HepG2 (cell line): ENCODE results near the gene IGLON5. TPM values are rescaled to one million over a fixed set of nuclear protein-coding genes. Genes with fewer than 3 reads are reported as not detected.

Experiments
- ATAC-seq: fragments of 200-7000 bp; cut with Tn5 transposase; 3 replicates; pipeline ENCODE4 v1.9.1; 2020; ENCODE audit warnings: mild to moderate bottlenecking, moderate library complexity
- BruUV-seq: library from RNA; stranded (reverse); fragments of 400-500 nt; replicated peaks from 2 replicates; lab custom pipeline; 2021; lab: Mats Ljungman, UMichigan
- CTCF ChIA-PET: fragments of 300-600 bp; formaldehyde crosslinking; extraction: SDS; loops from one replicate; lab custom pipeline; 2021; ENCODE audit warnings: low total read pairs, inconsistent platforms, low intra/inter-chr PET ratio; lab: Yijun Ruan, JAX
- POLR2A ChIA-PET: fragments of 350-600 bp; sonication (Branson Sonifier 250); formaldehyde crosslinking; loops from one replicate; lab custom pipeline; 2020; ENCODE audit warnings: antibody characterized with exemption, inconsistent platforms; lab: Yijun Ruan, JAX
- DNase-seq: peaks from one replicate; pipeline ENCODE4 v3.0.0-alpha.2; 2015; ENCODE audit warnings: low spot score
- FAIRE-seq: peaks from 3 replicates; lab custom pipeline; 2011; peaks lifted over from hg19 to GRCh38; lab: Jason Lieb, UNC
- H2AFZ ChIP-seq: one replicate; pipeline ENCODE4 v1.6.1; 2011; ENCODE audit warnings: low read length, inconsistent platforms
- H3K27ac ChIP-seq: fragments of 300-600 bp; 3 replicates; pipeline ENCODE4 v1.8.0; 2011; ENCODE audit warnings: mixed run types, mild to moderate bottlenecking, mixed read lengths, low read length, inconsistent platforms; ENCODE audit not compliant: insufficient read depth; ENCODE audit errors: extremely low read length
- H3K27me3 ChIP-seq, 2 experiments: fragments of 200-600 bp in 1 of 2; 2 replicates in 1 of 2; 3 replicates in 1 of 2; pipeline versions ENCODE4 v1.6.0 to v1.8.0; 2011; ENCODE audit warnings: low read length in 2 of 2, mild to moderate bottlenecking in 2 of 2, moderate library complexity in 2 of 2, inconsistent platforms in 1 of 2; ENCODE audit not compliant: insufficient read depth in 2 of 2, control insufficient read depth in 1 of 2
- H3K36me3 ChIP-seq, 2 experiments: fragments of 200-600 bp in 1 of 2; replicated peaks in 1 of 2; 2 replicates in 1 of 2; 3 replicates in 1 of 2; pipeline versions ENCODE4 v1.5.1 to v1.8.0; 2011; ENCODE audit warnings: low read length in 2 of 2, inconsistent platforms in 1 of 2; ENCODE audit not compliant: insufficient read depth in 2 of 2, control insufficient read depth in 1 of 2
- H3K4me1 ChIP-seq: 2 replicates; pipeline ENCODE4 v1.5.1; 2012; ENCODE audit warnings: low read length, inconsistent platforms; ENCODE audit not compliant: insufficient read depth
- H3K4me2 ChIP-seq: 2 replicates; pipeline ENCODE4 v1.6.0; 2011; ENCODE audit warnings: low read depth, low read length, inconsistent platforms
- H3K4me3 ChIP-seq, 3 experiments: fragments of 200-600 bp in 1 of 3; sonication (generic), shearing (Covaris generic) in 1 of 3; replicated peaks in 1 of 3; 2 replicates each; pipeline ENCODE4 v1.5.1; 2011 to 2016; ENCODE audit warnings: low read length in 3 of 3, inconsistent platforms in 2 of 3, low read depth in 2 of 3, mild to moderate bottlenecking in 2 of 3, control low read depth in 1 of 3, mixed read lengths in 1 of 3; ENCODE audit not compliant: insufficient read depth in 1 of 3
- H3K79me2 ChIP-seq: one replicate; pipeline ENCODE4 v1.6.1; 2011; ENCODE audit warnings: low read length, inconsistent platforms; ENCODE audit not compliant: insufficient read depth
- H3K9ac ChIP-seq: 2 replicates; pipeline ENCODE4 v1.6.0; 2011; ENCODE audit warnings: mild to moderate bottlenecking, low read depth, low read length, inconsistent platforms; ENCODE audit not compliant: insufficient read depth
- H3K9me3 ChIP-seq: 2 replicates; pipeline ENCODE4 v1.5.1; 2012; ENCODE audit warnings: mild to moderate bottlenecking, low read length
- H4K20me1 ChIP-seq: 2 replicates; pipeline ENCODE4 v1.6.0; 2011; ENCODE audit warnings: inconsistent platforms, mild to moderate bottlenecking, low read length, moderate library complexity; ENCODE audit not compliant: insufficient read depth
- EP300 ChIP-seq, 3 experiments: sonication (generic) in 1 of 3; formaldehyde crosslinking in 1 of 3; IDR thresholded peaks; 2 replicates each; pipeline versions ENCODE4 v1.5.1 to v1.6.1; 2011 to 2020; ENCODE audit warnings: low read depth in 2 of 3, low read length in 2 of 3, borderline replicate concordance in 1 of 3, improper control_type of control experiment in 1 of 3, mild to moderate bottlenecking in 1 of 3, missing genetic modification reagents in 1 of 3, moderate library complexity in 1 of 3
- ERF ChIP-seq: IDR thresholded peaks from 2 replicates; pipeline ENCODE4 v1.6.1; 2018; ENCODE audit warnings: missing biosample characterization, missing genetic modification reagents
- HES4 ChIP-seq: sonication (generic); formaldehyde crosslinking; IDR thresholded peaks from 2 replicates; pipeline ENCODE4 v1.9.0; 2021; ENCODE audit warnings: mild to moderate bottlenecking, missing genetic modification reagents, borderline replicate concordance
- YEATS2 ChIP-seq: sonication (generic); formaldehyde crosslinking; IDR thresholded peaks from 2 replicates; pipeline ENCODE4 v1.4.0; 2020; ENCODE audit warnings: missing genetic modification reagents, borderline replicate concordance
- ZBTB39 ChIP-seq: sonication (generic); formaldehyde crosslinking; IDR thresholded peaks from 2 replicates; pipeline ENCODE4 v1.5.0; 2020; ENCODE audit warnings: missing genetic modification reagents
- ZFP36 ChIP-seq: fragments of 150-350 bp; IDR thresholded peaks from 2 replicates; pipeline ENCODE4 v1.6.1; 2018; ENCODE audit warnings: borderline replicate concordance, low read length, low read depth; ENCODE audit not compliant: partially characterized antibody
- ZNF34 ChIP-seq: sonication (generic); formaldehyde crosslinking; IDR thresholded peaks from 2 replicates; pipeline ENCODE4 v1.4.0; 2020; ENCODE audit warnings: mild to moderate bottlenecking, missing genetic modification reagents, borderline replicate concordance
- ZNF512B ChIP-seq: sonication (generic); formaldehyde crosslinking; IDR thresholded peaks from 2 replicates; pipeline ENCODE4 v1.5.1; 2020; ENCODE audit warnings: missing genetic modification reagents, mild to moderate bottlenecking, borderline replicate concordance
- ZNF709 ChIP-seq: sonication (generic); formaldehyde crosslinking; IDR thresholded peaks from 2 replicates; pipeline ENCODE4 v1.5.0; 2020; ENCODE audit warnings: mild to moderate bottlenecking, missing genetic modification reagents
- WGBS: methylation state at CpG from one replicate; pipeline ENCODE4 v1.1.6; 2017; ENCODE audit warnings: low lambda C conversion rate; 5-methylcytosine and 5-hydroxymethylcytosine counted together
- in situ Hi-C: cut with HindIII; loops from 2 replicates; pipeline ENCODE4 v1.10.0; 2017; ENCODE audit warnings: low pct_unique_long_range_greater_than_20kb; ENCODE audit not compliant: extremely low pct_ligation_motif_present
- intact Hi-C: fragments of 100-400 bp; cut with micrococcal nuclease; formaldehyde crosslinking; loops from one replicate; pipeline ENCODE4 v1.10.0; 2022; ENCODE audit not compliant: unreplicated experiment
- polyA plus RNA-seq, 8 experiments: library from polyadenylated mRNA; depleted of rRNA in 3 of 8; stranded (reverse) in 7 of 8; unstranded in 1 of 8; fragments of >200 nt; fragmentation: Illumina TruSeq in 4 of 8; extraction: Trizol in 4 of 8; gene quantifications; 2 replicates each; pipeline versions ENCODE4 v1.2.1 to v1.2.3, GENCODE V29; 2011 to 2016; ENCODE audit warnings: low read depth in 4 of 8, missing spikeins in 1 of 8, mixed read lengths in 1 of 8; ENCODE audit not compliant: insufficient read depth in 1 of 8
- total RNA-seq, 5 experiments: library from RNA; depleted of rRNA; stranded (reverse); fragments of >200 nt; fragmentation: Illumina TruSeq; extraction: Trizol; gene quantifications; 2 replicates each; pipeline ENCODE4 v1.2.3, GENCODE V29; 2016; ENCODE audit warnings: low read depth in 1 of 5
- TF ChIP-seq, protein P1 (sequence below): sonication (generic); formaldehyde crosslinking; IDR thresholded peaks from 2 replicates; pipeline ENCODE4 v1.4.0; 2020; ENCODE audit warnings: mild to moderate bottlenecking, low read depth, missing genetic modification reagents

IGLON5 gene
- total and polyA plus RNA-seq, 2 of the 13 experiments (the other 11 are each of a cell fraction or from before 2014, with no cell fraction given), result 0.04 to 5.7 TPM

- WGBS, result 0% methylated on average over 1 of the region's 1 CpG
- ChIA-PET POLR2A (no interaction called here), CTCF (no interaction called here)
- BruUV-seq, result no TSS peak
- intact Hi-C loops (no loop called here), in situ Hi-C loops (no loop called here)
- FAIRE-seq, result no peak
- no peak overlapping the region for H3K9ac ChIP-seq
- ATAC-seq, result no peak
- TF ChIP-seq YEATS2 (CRISPR knock-in tag) (no peak), ZNF512B (CRISPR knock-in tag) (no peak), HES4 (CRISPR knock-in tag) (no peak), ERF (CRISPR knock-in tag) (no peak), ZNF34 (CRISPR knock-in tag) (no peak), ZNF709 (CRISPR knock-in tag) (no peak), EP300 (IDR thresholded peaks at IDR 0.05; ENCODE audit: low read depth in 2 of 2, low read length in 2 of 2) (no peak), EP300 (CRISPR knock-in tag; IDR thresholded peaks at IDR 0.05; ENCODE audit: borderline replicate concordance) (no peak), ZFP36 (no peak), ZBTB39 (CRISPR knock-in tag) (no peak)
- TF ChIP-seq, protein P1, sequence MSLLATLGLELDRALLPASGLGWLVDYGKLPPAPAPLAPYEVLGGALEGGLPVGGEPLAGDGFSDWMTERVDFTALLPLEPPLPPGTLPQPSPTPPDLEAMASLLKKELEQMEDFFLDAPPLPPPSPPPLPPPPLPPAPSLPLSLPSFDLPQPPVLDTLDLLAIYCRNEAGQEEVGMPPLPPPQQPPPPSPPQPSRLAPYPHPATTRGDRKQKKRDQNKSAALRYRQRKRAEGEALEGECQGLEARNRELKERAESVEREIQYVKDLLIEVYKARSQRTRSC (CRISPR knock-in tag), result no peak
- H3K36me3 ChIP-seq, result no peaks in the 10 kb centered on the region
- H3K27me3 ChIP-seq, result peaks cover 0 to 20% of the 10 kb centered on the region in 2 experiments; a peak in 3 of 5 replicates
- no peaks in the 10 kb centered on the region for H3K9me3 ChIP-seq
- no peak overlapping the region for H3K4me3 ChIP-seq
- no peak overlapping the region for H2AFZ ChIP-seq
- DNase-seq, result no peak
- no peaks in the 10 kb centered on the region for H3K79me2 ChIP-seq
- H3K27ac ChIP-seq, result no peak overlapping the region
- no peaks in the 10 kb centered on the region for H4K20me1 ChIP-seq
- no peak overlapping the region for H3K4me2 ChIP-seq
- H3K4me1 ChIP-seq, result peaks cover 18% of the 10 kb centered on the region
These were observed 6.5 kb downstream of the IGLON5 start for GRCh38 chr19:51317968-51318367.
